H9 (cell line): Measurements from ENCODE around the gene SPINK2. TPM values are rescaled to one million over a fixed set of nuclear protein-coding genes. Genes with fewer than 3 reads are reported as not detected.

Source experiments
- DNase-seq: peaks from one replicate; pipeline ENCODE4 v3.0.0-alpha.2; 2017
- H2AFZ ChIP-seq: one replicate; pipeline ENCODE4 v1.6.1; 2013; ENCODE audit warnings: mild to moderate bottlenecking, low read length, control low read depth, moderate library complexity
- H2AK5ac ChIP-seq: 2 replicates; pipeline ENCODE4 v1.6.1; 2013; ENCODE audit warnings: low read length, control low read depth, mixed read lengths; ENCODE audit not compliant: insufficient read length
- H2BK120ac ChIP-seq: one replicate; pipeline ENCODE4 v1.6.1; 2013; ENCODE audit warnings: low read depth, mild to moderate bottlenecking, low read length, control low read depth, inconsistent platforms; ENCODE audit not compliant: poor library complexity, severe bottlenecking
- H2BK12ac ChIP-seq: 2 replicates; pipeline ENCODE4 v1.6.1; 2013; ENCODE audit warnings: low read length, control low read depth, mixed read lengths, low read depth; ENCODE audit not compliant: insufficient read length
- H2BK15ac ChIP-seq: 2 replicates; pipeline ENCODE4 v1.6.1; 2013; ENCODE audit warnings: low read depth, low read length, control low read depth
- H2BK20ac ChIP-seq: one replicate; pipeline ENCODE4 v1.6.1; 2013; ENCODE audit warnings: low read depth, mild to moderate bottlenecking, low read length, control low read depth, inconsistent platforms; ENCODE audit not compliant: poor library complexity, severe bottlenecking
- H2BK5ac ChIP-seq: 2 replicates; pipeline ENCODE4 v1.6.1; 2013; ENCODE audit warnings: low read length, control low read depth, mixed read lengths; ENCODE audit not compliant: insufficient read length
- H3K14ac ChIP-seq: 2 replicates; pipeline ENCODE4 v1.6.1; 2013; ENCODE audit warnings: low read length, control low read depth; ENCODE audit not compliant: insufficient read depth
- H3K18ac ChIP-seq: 2 replicates; pipeline ENCODE4 v1.6.1; 2013; ENCODE audit warnings: low read depth, mild to moderate bottlenecking, mixed read lengths, low read length, control low read depth; ENCODE audit not compliant: insufficient read length
- H3K23ac ChIP-seq: 2 replicates; pipeline ENCODE4 v1.6.1; 2013; ENCODE audit warnings: low read length, control low read depth, mixed read lengths, low read depth; ENCODE audit not compliant: insufficient read length
- H3K23me2 ChIP-seq: 2 replicates; pipeline ENCODE4 v1.6.1; 2013; ENCODE audit warnings: low read depth, mild to moderate bottlenecking, mixed read lengths, low read length, control low read depth; ENCODE audit not compliant: insufficient read length, poor library complexity, severe bottlenecking
- H3K27ac ChIP-seq: 2 replicates; pipeline ENCODE4 v1.5.1; 2013; ENCODE audit warnings: low read length, control low read depth, mixed read lengths, low read depth; ENCODE audit not compliant: insufficient read length
- H3K27me3 ChIP-seq: 2 replicates; pipeline ENCODE4 v1.6.1; 2013; ENCODE audit warnings: low read length, control low read depth, inconsistent platforms; ENCODE audit not compliant: insufficient read depth
- H3K4ac ChIP-seq: 2 replicates; pipeline ENCODE4 v1.6.1; 2013; ENCODE audit warnings: low read depth, mild to moderate bottlenecking, control low read depth, inconsistent platforms, low read length, moderate library complexity
- H3K4me1 ChIP-seq: 2 replicates; pipeline ENCODE4 v1.6.1; 2013; ENCODE audit warnings: low read length, control low read depth, inconsistent platforms; ENCODE audit not compliant: insufficient read depth
- H3K4me2 ChIP-seq: 2 replicates; pipeline ENCODE4 v1.6.1; 2013; ENCODE audit warnings: low read length, control low read depth, mixed read lengths; ENCODE audit not compliant: insufficient read length, insufficient read depth
- H3K56ac ChIP-seq: 2 replicates; pipeline ENCODE4 v1.6.1; 2013; ENCODE audit warnings: low read depth, mild to moderate bottlenecking, mixed read lengths, low read length, control low read depth; ENCODE audit not compliant: insufficient read length
- H3K79me1 ChIP-seq: 2 replicates; pipeline ENCODE4 v1.6.1; 2013; ENCODE audit warnings: low read depth, mild to moderate bottlenecking, moderate library complexity, low read length, control low read depth, inconsistent platforms; ENCODE audit not compliant: insufficient read depth, poor library complexity, severe bottlenecking
- H3K79me2 ChIP-seq: 2 replicates; pipeline ENCODE4 v1.6.1; 2013; ENCODE audit warnings: low read length, control low read depth, inconsistent platforms; ENCODE audit not compliant: insufficient read depth
- H3K9ac ChIP-seq: 2 replicates; pipeline ENCODE4 v1.6.1; 2013; ENCODE audit warnings: low read length, control low read depth, mixed read lengths; ENCODE audit not compliant: insufficient read length; ENCODE audit errors: extremely low read depth
- H3K9me3 ChIP-seq: one replicate; pipeline ENCODE4 v1.6.1; 2013; ENCODE audit warnings: low read depth, low read length, inconsistent platforms; ENCODE audit not compliant: control insufficient read depth
- H3T11ph ChIP-seq: one replicate; pipeline ENCODE4 v1.6.1; 2013; ENCODE audit warnings: mild to moderate bottlenecking, low read length, control low read depth, inconsistent platforms
- H4K20me1 ChIP-seq: one replicate; pipeline ENCODE4 v1.6.1; 2013; ENCODE audit not compliant: control insufficient read depth, insufficient read length, insufficient read depth
- H4K5ac ChIP-seq: 2 replicates; pipeline ENCODE4 v1.6.1; 2013; ENCODE audit warnings: low read depth, mild to moderate bottlenecking, mixed read lengths, low read length, control low read depth; ENCODE audit not compliant: insufficient read length
- H4K8ac ChIP-seq: replicated peaks from 2 replicates; pipeline ENCODE4 v1.6.1; 2013; ENCODE audit warnings: low read length, control low read depth, mixed read lengths, low read depth; ENCODE audit not compliant: insufficient read length
- H4K91ac ChIP-seq: 2 replicates; pipeline ENCODE4 v1.6.1; 2013; ENCODE audit warnings: low read depth, mild to moderate bottlenecking, moderate library complexity, mixed read lengths, low read length, control low read depth; ENCODE audit not compliant: insufficient read length
- H3K27ac Mint-ChIP-seq, 3 experiments: 2 replicates in 2 of 3; 3 replicates in 1 of 3; pipeline ENCODE4 v1.8.0; 2020 to 2021; ENCODE audit warnings: mixed read lengths in 3 of 3, mild to moderate bottlenecking in 1 of 3, moderate library complexity in 1 of 3
- H3K27me3 Mint-ChIP-seq: 2 replicates; pipeline ENCODE4 v1.8.0; 2021; ENCODE audit warnings: low read depth, mild to moderate bottlenecking, moderate library complexity, mixed read lengths
- H3K36me3 Mint-ChIP-seq, 3 experiments: 2 replicates in 2 of 3; 3 replicates in 1 of 3; pipeline ENCODE4 v1.8.0; 2020 to 2021; ENCODE audit warnings: low read depth in 3 of 3, mixed read lengths in 3 of 3; ENCODE audit not compliant: insufficient read depth in 1 of 3
- H3K4me1 Mint-ChIP-seq, 2 experiments: 2 replicates each; pipeline ENCODE4 v1.8.0; 2020; ENCODE audit warnings: mixed read lengths in 2 of 2
- H3K4me3 Mint-ChIP-seq, 2 experiments: 2 replicates in 1 of 2; 3 replicates in 1 of 2; pipeline ENCODE4 v1.8.0; 2020 to 2021; ENCODE audit warnings: mild to moderate bottlenecking in 2 of 2, mixed read lengths in 2 of 2, moderate library complexity in 1 of 2
- H3K9me3 Mint-ChIP-seq, 2 experiments: 2 replicates in 1 of 2; 3 replicates in 1 of 2; pipeline ENCODE4 v1.8.0; 2020; ENCODE audit warnings: mild to moderate bottlenecking in 2 of 2, mixed read lengths in 2 of 2, moderate library complexity in 1 of 2
- WGBS: extraction: QIAGEN DNeasy Blood & Tissue Kit; methylation state at CpG from one replicate; pipeline ENCODE4 v1.1.7; 2013; ENCODE audit warnings: missing lambda C conversion rate, low lambda C conversion rate, mixed read lengths; ENCODE audit not compliant: insufficient read length; ENCODE audit errors: extremely low coverage; 5-methylcytosine and 5-hydroxymethylcytosine counted together
- total RNA-seq: library from RNA; stranded (reverse); gene quantifications from 2 replicates; pipeline ENCODE4 v1.2.1, GENCODE V29; 2021
- TF ChIP-seq, protein P1 (sequence below): fragments of 200-600 bp; sonication (generic); conservative IDR thresholded peaks from 3 replicates; pipeline ENCODE4 v1.8.0; 2021; ENCODE audit warnings: antibody characterized with exemption, mild to moderate bottlenecking

Gene SPINK2
- total RNA-seq, 1 experiment from 2014 or later = 0.44 TPM

DNA sequence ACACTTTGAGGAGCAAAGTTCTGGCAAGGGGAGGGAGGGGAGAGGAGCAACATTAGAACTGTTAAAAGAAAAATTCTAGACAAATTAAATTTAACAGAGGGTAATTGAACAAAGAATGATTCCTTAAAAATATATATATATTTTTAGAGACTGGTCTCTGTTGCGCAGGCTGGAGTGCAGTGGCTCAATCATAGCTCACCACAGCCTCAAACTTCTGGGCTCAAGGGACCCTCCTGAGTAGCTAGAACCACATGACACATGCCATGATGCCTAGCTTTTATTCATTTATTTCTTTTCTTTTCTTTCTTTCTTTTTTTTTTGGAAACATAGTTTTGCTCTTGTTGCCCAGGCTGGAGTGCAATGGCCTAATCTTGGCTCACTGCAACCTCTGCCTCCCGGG is 19.1 kb upstream of the SPINK2 start:
- H3K27ac Mint-ChIP-seq = no peak overlapping the region
- no peak overlapping the region for H3K4me2 ChIP-seq
- no peak overlapping the region for H3K27ac ChIP-seq
- no peak overlapping the region for H4K8ac ChIP-seq
- H3K9me3 ChIP-seq = no peaks in the 10 kb centered on the region
- H2BK5ac ChIP-seq = no peak overlapping the region
- no peaks in the 10 kb centered on the region for H4K20me1 ChIP-seq
- H3K23ac ChIP-seq = no peak overlapping the region
- no peaks in the 10 kb centered on the region; a peak in 1 of 5 replicates for H3K9me3 Mint-ChIP-seq
- H3K79me1 ChIP-seq = no peaks in the 10 kb centered on the region
- no peak overlapping the region for H3K9ac ChIP-seq
- H2BK15ac ChIP-seq = no peak overlapping the region
- H3K56ac ChIP-seq = no peak overlapping the region
- no CpG with 5 or more reads among the region's 2 CpGs for WGBS
- no peaks in the 10 kb centered on the region for H3K23me2 ChIP-seq
- H2BK20ac ChIP-seq = no peak overlapping the region
- H3T11ph ChIP-seq = no peak overlapping the region
- no peak overlapping the region for H2AFZ ChIP-seq
- H3K27me3 Mint-ChIP-seq = peaks cover 71% of the 10 kb centered on the region
- H4K5ac ChIP-seq = no peak overlapping the region
- H3K27me3 ChIP-seq = peaks cover 34% of the 10 kb centered on the region; the same call in 1 of the 2 replicates
- no peak overlapping the region for H3K14ac ChIP-seq
- H3K4me1 ChIP-seq = no peaks in the 10 kb centered on the region; the same call in 1 of the 2 replicates
- H3K79me2 ChIP-seq = no peaks in the 10 kb centered on the region
- H3K4me3 Mint-ChIP-seq = no peak overlapping the region
- no peak overlapping the region for H4K91ac ChIP-seq
- H3K36me3 Mint-ChIP-seq = no peaks in the 10 kb centered on the region
- no peak overlapping the region for H3K18ac ChIP-seq
- TF ChIP-seq, protein P1, sequence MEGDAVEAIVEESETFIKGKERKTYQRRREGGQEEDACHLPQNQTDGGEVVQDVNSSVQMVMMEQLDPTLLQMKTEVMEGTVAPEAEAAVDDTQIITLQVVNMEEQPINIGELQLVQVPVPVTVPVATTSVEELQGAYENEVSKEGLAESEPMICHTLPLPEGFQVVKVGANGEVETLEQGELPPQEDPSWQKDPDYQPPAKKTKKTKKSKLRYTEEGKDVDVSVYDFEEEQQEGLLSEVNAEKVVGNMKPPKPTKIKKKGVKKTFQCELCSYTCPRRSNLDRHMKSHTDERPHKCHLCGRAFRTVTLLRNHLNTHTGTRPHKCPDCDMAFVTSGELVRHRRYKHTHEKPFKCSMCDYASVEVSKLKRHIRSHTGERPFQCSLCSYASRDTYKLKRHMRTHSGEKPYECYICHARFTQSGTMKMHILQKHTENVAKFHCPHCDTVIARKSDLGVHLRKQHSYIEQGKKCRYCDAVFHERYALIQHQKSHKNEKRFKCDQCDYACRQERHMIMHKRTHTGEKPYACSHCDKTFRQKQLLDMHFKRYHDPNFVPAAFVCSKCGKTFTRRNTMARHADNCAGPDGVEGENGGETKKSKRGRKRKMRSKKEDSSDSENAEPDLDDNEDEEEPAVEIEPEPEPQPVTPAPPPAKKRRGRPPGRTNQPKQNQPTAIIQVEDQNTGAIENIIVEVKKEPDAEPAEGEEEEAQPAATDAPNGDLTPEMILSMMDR = no peak
- no peak overlapping the region for H2BK120ac ChIP-seq
- H2AK5ac ChIP-seq = no peak overlapping the region
- H3K4ac ChIP-seq = no peak overlapping the region
- H2BK12ac ChIP-seq = no peak overlapping the region
- no peak for DNase-seq
- peaks cover 26 to 30% of the 10 kb centered on the region in 2 experiments for H3K4me1 Mint-ChIP-seq
